ENCODE results near the gene SASS6. TPM values are rescaled to one million over a fixed set of nuclear protein-coding genes. Genes with fewer than 3 reads are reported as not detected.
"Not testable (repeated sequence)": the region's sequence is repeated elsewhere in the genome, so short reads cannot be mapped to it uniquely, and the experiment has no call there.

The SASS6 gene
- total RNA-seq, 2 experiments from 2014 or later: 11.5 to 12.0 TPM

DNA sequence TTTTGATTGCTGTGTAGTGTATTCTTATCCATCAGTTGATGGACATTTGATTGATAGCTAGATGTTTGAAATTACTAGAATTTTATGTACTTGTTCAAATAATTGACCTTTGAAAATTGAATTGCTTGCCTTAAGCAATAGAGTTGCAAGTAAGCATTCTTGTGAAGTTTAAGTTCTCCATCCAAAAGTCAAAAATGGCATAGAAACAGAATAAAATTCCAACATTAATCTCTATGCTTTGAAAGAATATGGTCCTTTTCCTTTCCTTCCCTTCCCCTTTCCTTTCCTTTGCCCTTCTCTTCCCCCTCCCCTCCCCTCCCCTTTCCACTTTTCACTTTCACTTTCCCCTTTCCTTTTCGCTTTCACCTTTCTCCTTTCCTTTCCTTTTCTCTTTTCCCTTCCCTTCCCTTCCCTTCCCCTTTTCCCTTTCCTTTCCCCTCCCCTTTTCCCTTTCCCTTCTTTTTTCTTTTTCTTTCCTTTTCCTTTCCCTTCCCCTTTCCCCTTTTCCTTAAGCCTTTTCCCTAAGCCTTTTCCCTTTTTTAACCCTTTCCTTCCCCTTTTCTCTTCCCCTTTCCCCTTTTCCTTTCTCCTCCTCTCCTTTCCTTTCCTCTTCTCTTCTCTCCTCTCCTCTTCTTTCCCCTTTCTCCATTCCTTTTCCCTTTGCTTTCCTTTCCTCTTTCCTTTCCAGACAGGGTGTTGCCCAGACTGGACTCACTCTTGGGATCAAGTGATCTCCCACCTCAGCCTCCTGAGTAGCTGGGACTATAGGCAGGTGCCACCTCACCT is 67.4 kb downstream of the SASS6 start:
- H3K4me1 Mint-ChIP-seq (ENCODE audit: low read depth): peaks cover 22% of the 10 kb centered on the region
- peaks cover 53% of the 10 kb centered on the region for H3K36me3 Mint-ChIP-seq
- H3K4me3 Mint-ChIP-seq: no peak overlapping the region
- ChIA-PET CTCF (interaction anchor here (1.0 kb wide), 1 partner anchor 9 kb away, joined by 3 read pairs; no protein-coding TSS in a partner anchor), POLR2A (no interaction called here)
- DNase-seq: no peak
- no peaks in the 10 kb centered on the region for H3K27me3 Mint-ChIP-seq
- peak overlapping the region; percentile 64 for H3K27ac Mint-ChIP-seq
- intact Hi-C loops (cut with micrococcal nuclease): no loop called here
- H3K9me3 Mint-ChIP-seq: no peaks in the 10 kb centered on the region

DNA sequence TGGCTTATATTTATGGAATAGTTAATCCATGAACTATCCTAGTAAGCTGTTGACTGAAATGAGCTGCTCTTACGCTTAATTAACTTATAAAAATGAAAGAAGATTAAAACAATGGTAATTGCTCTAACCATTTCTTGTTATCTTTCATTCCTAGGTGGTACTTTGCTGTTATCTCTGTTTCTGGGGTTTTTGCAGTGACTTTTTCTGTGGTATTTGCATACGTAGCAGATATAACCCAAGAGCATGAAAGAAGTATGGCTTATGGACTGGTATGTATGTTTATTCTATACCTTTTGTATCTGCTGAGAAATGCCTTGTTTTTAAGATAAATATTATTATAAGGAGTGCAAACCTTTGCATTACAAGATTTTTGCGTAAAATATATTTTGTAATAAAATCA is 71.0 kb downstream of the SASS6 start:
- intact Hi-C loops (cut with micrococcal nuclease): no loop called here
- POLR2A ChIA-PET: no interaction called here
- H3K27ac Mint-ChIP-seq: no peak overlapping the region
- CTCF ChIA-PET: no interaction called here
- peaks cover 40% of the 10 kb centered on the region for H3K36me3 Mint-ChIP-seq
- H3K4me1 Mint-ChIP-seq (ENCODE audit: low read depth): peaks cover 25% of the 10 kb centered on the region
- DNase-seq: no peak
- no peaks in the 10 kb centered on the region for H3K27me3 Mint-ChIP-seq
- H3K9me3 Mint-ChIP-seq: no peaks in the 10 kb centered on the region
- H3K4me3 Mint-ChIP-seq: no peak overlapping the region

DNA sequence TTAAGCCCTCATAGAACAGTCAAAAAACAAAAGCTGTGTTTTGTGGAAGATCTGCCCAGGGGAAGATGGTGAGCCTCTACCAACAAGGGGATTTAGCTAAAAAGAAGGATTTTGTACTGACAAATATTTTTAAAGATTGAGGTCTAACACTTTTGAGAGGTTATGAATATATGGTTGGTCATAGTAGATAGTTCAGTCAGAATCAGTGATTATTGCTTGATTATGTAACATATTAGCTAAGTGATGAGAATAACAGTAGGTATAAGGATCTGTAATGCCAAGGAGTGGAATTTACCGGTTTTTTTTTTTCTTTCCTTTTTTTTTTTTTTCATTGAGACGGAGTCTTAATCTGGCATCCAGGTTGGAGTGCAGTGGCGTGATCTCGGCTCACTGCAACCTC is 79.0 kb downstream of the SASS6 start:
- no peaks in the 10 kb centered on the region for H3K9me3 Mint-ChIP-seq
- peaks cover 40% of the 10 kb centered on the region for H3K4me1 Mint-ChIP-seq (ENCODE audit: low read depth)
- no peak overlapping the region for H3K4me3 Mint-ChIP-seq
- peaks cover 34% of the 10 kb centered on the region for H3K36me3 Mint-ChIP-seq
- no peaks in the 10 kb centered on the region for H3K27me3 Mint-ChIP-seq
- DNase-seq: no peak
- ChIA-PET CTCF (no interaction called here), POLR2A (no interaction called here)
- intact Hi-C loops (cut with micrococcal nuclease): no loop called here
- H3K27ac Mint-ChIP-seq: no peak overlapping the region

- Mint-ChIP-seq H3K4me1 (ENCODE audit: low read depth) (peaks cover 46% of the 10 kb centered on the region), H3K27me3 (no peaks in the 10 kb centered on the region), H3K9me3 (no peaks in the 10 kb centered on the region), H3K36me3 (peaks cover 37% of the 10 kb centered on the region), H3K27ac (no peak overlapping the region), H3K4me3 (no peak overlapping the region)
- intact Hi-C loops (cut with micrococcal nuclease): no loop called here
- ChIA-PET POLR2A (no interaction called here), CTCF (no interaction called here)
- no peak for DNase-seq
These were observed 79.6 kb downstream of the SASS6 start for GRCh38 chr1:100053119-100053518.

DNA sequence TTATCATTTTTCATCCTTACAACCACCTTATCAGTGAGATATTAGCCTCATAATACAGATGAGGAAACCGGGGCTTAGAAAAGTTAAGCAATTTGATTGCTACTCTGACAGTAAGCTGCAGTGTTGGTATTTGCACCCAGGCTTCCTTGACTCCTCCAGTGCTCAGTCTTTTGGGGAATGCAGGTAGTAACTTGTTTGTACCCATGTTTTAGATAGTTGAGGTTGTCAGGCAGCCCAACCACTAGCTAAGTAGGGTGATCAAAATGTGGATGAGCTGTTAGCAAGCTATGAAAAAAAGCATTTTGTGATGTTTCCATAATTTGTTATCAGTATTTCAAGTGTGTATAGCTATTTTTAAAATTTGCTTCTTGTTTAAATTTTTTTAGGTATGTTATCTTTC is 80.8 kb downstream of the SASS6 start:
- Mint-ChIP-seq H3K4me1 (ENCODE audit: low read depth) (peaks cover 57% of the 10 kb centered on the region), H3K9me3 (no peaks in the 10 kb centered on the region), H3K36me3 (peaks cover 34% of the 10 kb centered on the region), H3K27me3 (no peaks in the 10 kb centered on the region), H3K27ac (no peak overlapping the region), H3K4me3 (no peak overlapping the region)
- intact Hi-C loops (cut with micrococcal nuclease): no loop called here
- no peak for DNase-seq
- ChIA-PET CTCF (interaction anchor here (0.6 kb wide), 1 partner anchor 139 kb away, joined by 3 read pairs; no protein-coding TSS in a partner anchor), POLR2A (no interaction called here)

DNA sequence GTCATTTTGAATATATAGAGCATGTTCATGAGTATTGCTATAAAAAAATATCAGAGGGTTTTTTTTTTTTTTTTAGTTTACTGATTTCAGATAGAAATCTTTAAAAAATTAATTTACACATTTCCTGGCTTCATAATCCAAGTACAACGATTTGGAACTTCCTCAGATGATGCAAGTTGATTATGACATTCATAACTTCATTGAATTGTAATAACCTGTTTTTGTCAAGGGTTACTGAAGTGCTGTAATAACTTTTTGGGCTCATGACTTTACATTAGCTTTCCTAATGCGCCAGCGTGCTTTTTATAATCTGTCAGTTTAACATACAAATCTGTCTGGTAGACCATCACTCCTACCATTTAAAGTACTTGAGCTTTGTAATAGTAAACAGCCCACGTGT is 81.3 kb downstream of the SASS6 start:
- Mint-ChIP-seq H3K27me3 (no peaks in the 10 kb centered on the region), H3K27ac (no peak overlapping the region), H3K9me3 (no peaks in the 10 kb centered on the region), H3K4me3 (no peak overlapping the region), H3K4me1 (ENCODE audit: low read depth) (peaks cover 58% of the 10 kb centered on the region), H3K36me3 (peaks cover 33% of the 10 kb centered on the region)
- no peak for DNase-seq
- intact Hi-C loops (cut with micrococcal nuclease): no loop called here
- ChIA-PET CTCF (no interaction called here), POLR2A (no interaction called here)

DNA sequence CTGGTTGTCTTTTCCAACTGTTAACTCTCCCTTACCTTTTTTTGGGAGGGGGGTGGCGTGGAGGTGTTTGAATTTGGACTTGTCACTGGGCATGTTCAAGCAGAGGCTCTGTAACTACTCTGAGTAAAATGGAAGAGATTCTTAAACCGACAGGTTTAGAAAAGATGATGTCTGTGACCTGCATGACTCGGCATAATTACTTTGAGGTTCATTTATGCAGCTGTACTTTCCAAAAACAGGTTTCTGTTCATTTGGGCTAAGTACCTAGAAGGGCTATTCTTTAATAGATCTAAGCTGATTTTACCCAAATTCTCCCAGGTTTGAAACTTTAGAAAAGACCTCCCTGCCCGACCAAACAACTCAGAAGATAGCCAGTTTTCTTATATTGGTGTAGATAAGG is 82.6 kb downstream of the SASS6 start:
- intact Hi-C loops (cut with micrococcal nuclease): no loop called here
- no peaks in the 10 kb centered on the region for H3K27me3 Mint-ChIP-seq
- H3K4me3 Mint-ChIP-seq: no peak overlapping the region
- peaks cover 63% of the 10 kb centered on the region for H3K4me1 Mint-ChIP-seq (ENCODE audit: low read depth)
- DNase-seq: no peak
- H3K36me3 Mint-ChIP-seq: peaks cover 33% of the 10 kb centered on the region
- no peaks in the 10 kb centered on the region for H3K9me3 Mint-ChIP-seq
- ChIA-PET CTCF (no interaction called here), POLR2A (interaction anchor here (1.8 kb wide), 1 partner anchor 12 kb away, joined by 7 read pairs; a partner anchor contains a TSS)
- H3K27ac Mint-ChIP-seq: peak overlapping the region; percentile 76

GRCh38 chr1:100047235-100047708 is 85.5 kb downstream of the SASS6 start:
- CTCF ChIA-PET; DNase-seq; H3K9me3 Mint-ChIP-seq; intact Hi-C loops (cut with micrococcal nuclease); H3K27me3 Mint-ChIP-seq: not testable (repeated sequence)
- peak overlapping the region; percentile 58 for H3K4me3 Mint-ChIP-seq
- peak overlapping the region; percentile 88 for H3K27ac Mint-ChIP-seq
- peaks cover 77% of the 10 kb centered on the region for H3K4me1 Mint-ChIP-seq (ENCODE audit: low read depth)
- peaks cover 44% of the 10 kb centered on the region for H3K36me3 Mint-ChIP-seq
- POLR2A ChIA-PET: interaction anchor here (1.8 kb wide), 1 partner anchor 9 kb away, joined by 9 read pairs; a partner anchor contains a TSS

DNA sequence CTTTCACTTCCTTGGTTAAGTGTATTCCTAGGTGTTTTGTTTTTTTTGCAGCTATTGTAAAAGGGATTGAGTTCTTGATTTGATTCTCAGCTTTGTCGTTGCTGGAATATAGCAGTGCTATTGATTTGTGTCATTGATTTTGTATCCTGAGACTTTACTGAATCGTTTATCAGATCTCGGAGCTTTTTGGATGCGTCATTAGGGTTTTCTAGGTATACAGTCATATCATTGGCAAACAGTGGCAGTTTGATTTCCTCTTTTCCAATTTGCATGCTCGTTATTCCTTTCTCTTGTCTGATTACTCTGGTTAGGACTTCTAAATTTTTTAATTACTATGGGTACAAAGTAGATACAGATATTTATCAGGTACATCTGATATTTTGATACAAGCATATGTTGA is 87.5 kb downstream of the SASS6 start:
- Mint-ChIP-seq H3K9me3 (no peaks in the 10 kb centered on the region), H3K4me1 (ENCODE audit: low read depth) (peaks cover 85% of the 10 kb centered on the region), H3K27ac (peak overlapping the region; percentile 5), H3K27me3 (no peaks in the 10 kb centered on the region), H3K4me3 (no peak overlapping the region), H3K36me3 (peaks cover 43% of the 10 kb centered on the region)
- intact Hi-C loops (cut with micrococcal nuclease): no loop called here
- POLR2A ChIA-PET: no interaction called here
- CTCF ChIA-PET: no interaction called here
- no peak for DNase-seq

DNA sequence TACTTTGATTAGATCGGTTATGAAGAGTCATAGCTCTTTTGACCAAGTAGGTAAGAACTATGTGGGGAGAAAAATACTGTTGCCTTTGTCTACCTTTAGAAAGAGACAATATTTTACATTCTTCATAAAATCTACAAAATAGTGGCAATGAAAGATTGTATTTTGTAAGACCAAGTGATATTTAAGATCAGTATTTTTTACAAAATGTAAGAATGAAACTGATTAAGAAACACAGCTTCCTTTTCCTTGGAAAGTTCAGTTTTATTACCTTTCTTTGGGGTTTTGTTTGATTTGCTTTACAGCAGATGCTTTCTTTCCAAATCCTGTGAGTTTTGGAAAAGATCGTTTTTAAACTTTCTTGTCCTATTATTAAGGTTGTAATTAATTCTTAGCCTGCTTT is 93.1 kb downstream of the SASS6 start:
- Mint-ChIP-seq H3K27me3 (peaks cover 2% of the 10 kb centered on the region), H3K4me3 (peak overlapping the region; percentile 97), H3K4me1 (ENCODE audit: low read depth) (peaks cover 64% of the 10 kb centered on the region), H3K9me3 (no peaks in the 10 kb centered on the region), H3K27ac (peak overlapping the region; percentile 100), H3K36me3 (peaks cover 43% of the 10 kb centered on the region)
- no peak for DNase-seq
- POLR2A ChIA-PET: interaction anchor here (0.8 to 1.4 kb wide), 3 partner anchors 70 to 855 kb away, joined by 3 to 4 read pairs (median 3); partner anchors contain the start of genes EXTL2 and SLC35A3
- CTCF ChIA-PET: interaction anchor here (0.7 to 1.0 kb wide), 6 partner anchors 47 to 1196 kb away, joined by 3 to 4 read pairs (median 3); partner anchors contain the start of genes SASS6 and TRMT13
- intact Hi-C loops (cut with micrococcal nuclease): loop anchor here (2.0 to 5.0 kb wide), 6 partner anchors 191 to 1198 kb away; partner anchors contain the start of genes S1PR1 and SLC30A7

GRCh38 chr1:100038660-100039287 is 94.0 kb downstream of the SASS6 start:
- peak overlapping the region; percentile 97 for H3K4me3 Mint-ChIP-seq
- peaks cover 59% of the 10 kb centered on the region for H3K4me1 Mint-ChIP-seq (ENCODE audit: low read depth)
- peak overlapping the region; percentile 100 for H3K27ac Mint-ChIP-seq
- ChIA-PET POLR2A (interaction anchor here (0.6 to 1.6 kb wide), 14 partner anchors 8 to 857 kb away, joined by 3 to 15 read pairs (median 4); partner anchors contain the start of genes AGL, EXTL2, SASS6 and SLC30A7), CTCF (interaction anchor here (0.8 to 1.0 kb wide), 3 partner anchors 94 to 425 kb away, joined by 3 to 4 read pairs (median 3); partner anchors contain the start of genes SASS6 and TRMT13)
- H3K27me3 Mint-ChIP-seq: peaks cover 2% of the 10 kb centered on the region
- DNase-seq: peak; percentile 95
- peaks cover 36% of the 10 kb centered on the region for H3K36me3 Mint-ChIP-seq
- intact Hi-C loops (cut with micrococcal nuclease): loop anchor here (1.0 to 5.0 kb wide), 14 partner anchors 8 to 1199 kb away; partner anchors contain the start of genes AGL, CDC14A, DBT and RTCA
- H3K9me3 Mint-ChIP-seq: no peaks in the 10 kb centered on the region

All from activated CD4-positive, alpha-beta memory T cell treated with anti-CD3 and anti-CD28 coated beads for 36 hours (primary cell).